GM12801 (cell line): Measurements from ENCODE around the gene CCDC97.

Experiments
- CTCF ChIP-seq: IDR thresholded peaks from one replicate; pipeline ENCODE4 v1.5.1; 2011; ENCODE audit warnings: control low read depth; ENCODE audit not compliant: insufficient read length; ENCODE audit errors: extremely low read depth

Gene CCDC97

GRCh38 chr19:41364524-41365391, 54.8 kb downstream of the CCDC97 start:
- TF ChIP-seq CTCF = no peak

- TF ChIP-seq CTCF = no peak
These were observed 56.1 kb downstream of the CCDC97 start for GRCh38 chr19:41366089-41366488.

- no peak for TF ChIP-seq CTCF
These were observed 57.9 kb downstream of the CCDC97 start for GRCh38 chr19:41367848-41368301.

DNA sequence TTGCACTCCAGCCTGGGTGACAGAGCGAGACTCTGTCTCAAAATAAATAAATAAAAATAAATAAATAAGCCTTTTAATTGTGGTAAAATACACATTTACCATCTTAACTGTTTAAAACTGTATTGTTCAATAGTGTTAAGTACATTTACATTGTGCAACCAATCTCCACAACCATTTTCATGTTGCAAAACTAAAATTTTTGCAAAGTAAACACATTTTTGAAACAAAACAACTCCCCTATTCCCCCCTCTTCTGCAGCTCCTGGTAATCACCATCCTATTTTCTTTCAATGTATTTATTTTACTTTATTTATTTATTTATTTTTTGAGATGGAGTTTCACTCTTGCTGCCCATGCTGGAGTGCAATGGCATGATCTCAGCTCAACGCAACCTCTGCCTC, 59.8 kb downstream of the CCDC97 start:
- no peak for TF ChIP-seq CTCF

DNA sequence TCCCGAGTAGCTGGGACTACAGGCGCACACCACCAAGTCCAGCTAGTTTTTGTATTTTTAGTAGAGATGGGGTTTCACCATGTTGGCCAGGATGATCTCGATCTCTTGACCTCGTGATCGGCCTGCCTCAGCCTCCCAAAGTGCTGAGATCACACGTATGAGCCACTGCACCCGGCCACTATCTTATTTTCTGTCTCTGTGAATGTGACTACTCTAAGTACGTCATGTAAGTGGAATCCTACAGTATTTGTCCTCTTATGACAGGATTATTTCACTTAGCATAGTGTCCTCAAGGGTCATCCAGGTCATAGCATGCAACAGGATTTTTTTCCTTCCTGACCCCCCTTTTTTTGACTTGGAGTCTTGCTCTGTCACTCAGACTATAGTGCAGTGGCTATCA, 61.6 kb downstream of the CCDC97 start:
- TF ChIP-seq CTCF = no peak

- no peak for TF ChIP-seq CTCF
These were observed 62.5 kb downstream of the CCDC97 start for GRCh38 chr19:41372501-41372900.

GRCh38 chr19:41373993-41374392, 64.0 kb downstream of the CCDC97 start:
- no peak for TF ChIP-seq CTCF
